ENCODE measurements around the gene BLOC1S2. TPM values are rescaled to one million over a fixed set of nuclear protein-coding genes. Genes with fewer than 3 reads are reported as not detected.
A peak's percentile ranks its signal among the peaks of the same experiment; 100 is the strongest.

BLOC1S2 gene
- total RNA-seq, 1 experiment from 2014 or later: 54.1 TPM

DNA sequence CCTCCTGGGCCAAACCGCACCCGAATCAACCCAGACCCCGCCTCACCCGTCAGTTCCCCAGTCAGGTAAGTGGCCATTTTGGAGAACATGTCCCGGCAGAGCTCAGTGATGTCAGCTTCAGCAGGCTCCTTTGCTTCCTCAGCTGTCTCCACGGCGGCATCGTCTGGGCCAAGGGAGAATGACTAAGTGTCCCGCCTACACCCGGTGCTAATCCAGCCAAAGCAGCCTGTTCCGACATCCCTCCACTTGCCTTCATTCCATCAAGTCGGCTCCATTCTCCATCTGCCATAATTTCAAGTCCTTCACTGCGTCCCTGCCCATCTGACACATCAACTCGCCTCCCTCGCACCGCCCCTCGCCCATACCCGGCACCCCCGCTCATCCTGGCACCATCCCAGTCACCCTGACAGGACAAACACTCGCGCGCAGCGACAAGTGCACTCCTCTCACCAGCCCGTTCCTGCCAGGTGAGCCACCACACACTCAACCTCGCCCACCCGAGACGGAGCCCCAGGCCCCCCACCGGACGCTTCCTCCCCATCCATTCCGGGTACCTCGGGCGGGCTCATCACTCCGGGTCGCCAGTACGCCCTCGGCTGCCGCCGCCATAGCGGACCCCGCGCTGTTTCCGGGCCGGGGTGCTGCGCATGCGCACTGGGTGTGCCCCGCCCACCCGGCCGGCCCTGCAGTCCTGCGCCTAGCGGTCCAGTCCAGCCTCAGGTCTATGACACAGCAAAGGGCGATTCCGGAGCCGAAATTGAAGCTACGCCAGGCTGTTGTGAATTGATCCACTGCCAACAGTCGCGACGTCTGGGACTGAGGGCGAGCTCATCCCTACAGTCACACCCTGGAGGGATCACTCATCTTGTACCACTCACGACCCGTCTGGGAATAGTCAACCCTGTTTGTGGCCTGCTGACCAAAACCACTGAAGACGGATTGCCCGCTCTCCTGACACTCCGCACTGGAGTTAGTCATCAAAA, at the start of gene BLOC1S2 (continued):
- TF ChIP-seq, protein P1, sequence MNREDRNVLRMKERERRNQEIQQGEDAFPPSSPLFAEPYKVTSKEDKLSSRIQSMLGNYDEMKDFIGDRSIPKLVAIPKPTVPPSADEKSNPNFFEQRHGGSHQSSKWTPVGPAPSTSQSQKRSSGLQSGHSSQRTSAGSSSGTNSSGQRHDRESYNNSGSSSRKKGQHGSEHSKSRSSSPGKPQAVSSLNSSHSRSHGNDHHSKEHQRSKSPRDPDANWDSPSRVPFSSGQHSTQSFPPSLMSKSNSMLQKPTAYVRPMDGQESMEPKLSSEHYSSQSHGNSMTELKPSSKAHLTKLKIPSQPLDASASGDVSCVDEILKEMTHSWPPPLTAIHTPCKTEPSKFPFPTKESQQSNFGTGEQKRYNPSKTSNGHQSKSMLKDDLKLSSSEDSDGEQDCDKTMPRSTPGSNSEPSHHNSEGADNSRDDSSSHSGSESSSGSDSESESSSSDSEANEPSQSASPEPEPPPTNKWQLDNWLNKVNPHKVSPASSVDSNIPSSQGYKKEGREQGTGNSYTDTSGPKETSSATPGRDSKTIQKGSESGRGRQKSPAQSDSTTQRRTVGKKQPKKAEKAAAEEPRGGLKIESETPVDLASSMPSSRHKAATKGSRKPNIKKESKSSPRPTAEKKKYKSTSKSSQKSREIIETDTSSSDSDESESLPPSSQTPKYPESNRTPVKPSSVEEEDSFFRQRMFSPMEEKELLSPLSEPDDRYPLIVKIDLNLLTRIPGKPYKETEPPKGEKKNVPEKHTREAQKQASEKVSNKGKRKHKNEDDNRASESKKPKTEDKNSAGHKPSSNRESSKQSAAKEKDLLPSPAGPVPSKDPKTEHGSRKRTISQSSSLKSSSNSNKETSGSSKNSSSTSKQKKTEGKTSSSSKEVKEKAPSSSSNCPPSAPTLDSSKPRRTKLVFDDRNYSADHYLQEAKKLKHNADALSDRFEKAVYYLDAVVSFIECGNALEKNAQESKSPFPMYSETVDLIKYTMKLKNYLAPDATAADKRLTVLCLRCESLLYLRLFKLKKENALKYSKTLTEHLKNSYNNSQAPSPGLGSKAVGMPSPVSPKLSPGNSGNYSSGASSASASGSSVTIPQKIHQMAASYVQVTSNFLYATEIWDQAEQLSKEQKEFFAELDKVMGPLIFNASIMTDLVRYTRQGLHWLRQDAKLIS (CRISPR knock-in tag; IDR thresholded peaks at IDR 0.05; ENCODE audit: borderline replicate concordance): no peak
- TF ChIP-seq FOXK1 (CRISPR knock-in tag; IDR thresholded peaks at IDR 0.05): peak; percentile 57; the same call in 1 of the 2 replicates
- TF ChIP-seq NR2C2 (CRISPR knock-in tag; IDR thresholded peaks at IDR 0.05): no peak
- TF ChIP-seq ZNF671 (CRISPR knock-in tag; IDR thresholded peaks at IDR 0.05): no peak
- TF ChIP-seq CREM (CRISPR knock-in tag; IDR thresholded peaks at IDR 0.05): peak; percentile 44; the same call in 1 of the 2 replicates
- TF ChIP-seq SMAD3 (CRISPR knock-in tag; IDR thresholded peaks at IDR 0.05; ENCODE audit: borderline replicate concordance): no peak
- TF ChIP-seq, protein P2, sequence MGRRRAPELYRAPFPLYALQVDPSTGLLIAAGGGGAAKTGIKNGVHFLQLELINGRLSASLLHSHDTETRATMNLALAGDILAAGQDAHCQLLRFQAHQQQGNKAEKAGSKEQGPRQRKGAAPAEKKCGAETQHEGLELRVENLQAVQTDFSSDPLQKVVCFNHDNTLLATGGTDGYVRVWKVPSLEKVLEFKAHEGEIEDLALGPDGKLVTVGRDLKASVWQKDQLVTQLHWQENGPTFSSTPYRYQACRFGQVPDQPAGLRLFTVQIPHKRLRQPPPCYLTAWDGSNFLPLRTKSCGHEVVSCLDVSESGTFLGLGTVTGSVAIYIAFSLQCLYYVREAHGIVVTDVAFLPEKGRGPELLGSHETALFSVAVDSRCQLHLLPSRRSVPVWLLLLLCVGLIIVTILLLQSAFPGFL (CRISPR knock-in tag; IDR thresholded peaks at IDR 0.05; ENCODE audit: borderline replicate concordance): no peak
- no peak for TF ChIP-seq ATF1 (CRISPR knock-in tag; IDR thresholded peaks at IDR 0.05)
- TF ChIP-seq USF2 (CRISPR knock-in tag; IDR thresholded peaks at IDR 0.05): no peak
- TF ChIP-seq ZNF317 (CRISPR knock-in tag; IDR thresholded peaks at IDR 0.05; ENCODE audit: borderline replicate concordance, low read depth): no peak
- no peak for TF ChIP-seq ZNF219 (CRISPR knock-in tag; IDR thresholded peaks at IDR 0.05; ENCODE audit: borderline replicate concordance)
- peak; percentile 52; the same call in 1 of the 2 replicates for TF ChIP-seq FOXP4 (CRISPR knock-in tag; IDR thresholded peaks at IDR 0.05)
- TF ChIP-seq MLX (CRISPR knock-in tag; IDR thresholded peaks at IDR 0.05): no peak
- no peak for TF ChIP-seq ZNF263 (CRISPR knock-in tag; IDR thresholded peaks at IDR 0.05; ENCODE audit: low read depth)
- TF ChIP-seq TEAD4 (CRISPR knock-in tag; IDR thresholded peaks at IDR 0.05): 0 out of 2 replicates have a peak, but pooled peaks have one; percentile 20
- no peak for TF ChIP-seq ZNF396 (CRISPR knock-in tag; IDR thresholded peaks at IDR 0.05; ENCODE audit: borderline replicate concordance)
- no peak for TF ChIP-seq MXD4 (CRISPR knock-in tag; IDR thresholded peaks at IDR 0.05; ENCODE audit: borderline replicate concordance)
- TF ChIP-seq JUN (CRISPR knock-in tag; IDR thresholded peaks at IDR 0.05): 0 out of 2 replicates have a peak, but pooled peaks have one; percentile 68
- TF ChIP-seq GRHL2 (CRISPR knock-in tag; IDR thresholded peaks at IDR 0.05; ENCODE audit: insufficient replicate concordance, severe bottlenecking): no peak
- no peak for TF ChIP-seq RORB (CRISPR knock-in tag; IDR thresholded peaks at IDR 0.05)
- peak; percentile 14; the same call in 1 of the 2 replicates for TF ChIP-seq CREB1 (CRISPR knock-in tag; IDR thresholded peaks at IDR 0.05)
- 0 out of 2 replicates have a peak, but pooled peaks have one; percentile 14 for TF ChIP-seq GABPB1 (CRISPR knock-in tag; IDR thresholded peaks at IDR 0.05)
- no peak for TF ChIP-seq NFE2L1 (CRISPR knock-in tag; IDR thresholded peaks at IDR 0.05)
- TF ChIP-seq, protein P3, sequence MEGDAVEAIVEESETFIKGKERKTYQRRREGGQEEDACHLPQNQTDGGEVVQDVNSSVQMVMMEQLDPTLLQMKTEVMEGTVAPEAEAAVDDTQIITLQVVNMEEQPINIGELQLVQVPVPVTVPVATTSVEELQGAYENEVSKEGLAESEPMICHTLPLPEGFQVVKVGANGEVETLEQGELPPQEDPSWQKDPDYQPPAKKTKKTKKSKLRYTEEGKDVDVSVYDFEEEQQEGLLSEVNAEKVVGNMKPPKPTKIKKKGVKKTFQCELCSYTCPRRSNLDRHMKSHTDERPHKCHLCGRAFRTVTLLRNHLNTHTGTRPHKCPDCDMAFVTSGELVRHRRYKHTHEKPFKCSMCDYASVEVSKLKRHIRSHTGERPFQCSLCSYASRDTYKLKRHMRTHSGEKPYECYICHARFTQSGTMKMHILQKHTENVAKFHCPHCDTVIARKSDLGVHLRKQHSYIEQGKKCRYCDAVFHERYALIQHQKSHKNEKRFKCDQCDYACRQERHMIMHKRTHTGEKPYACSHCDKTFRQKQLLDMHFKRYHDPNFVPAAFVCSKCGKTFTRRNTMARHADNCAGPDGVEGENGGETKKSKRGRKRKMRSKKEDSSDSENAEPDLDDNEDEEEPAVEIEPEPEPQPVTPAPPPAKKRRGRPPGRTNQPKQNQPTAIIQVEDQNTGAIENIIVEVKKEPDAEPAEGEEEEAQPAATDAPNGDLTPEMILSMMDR (IDR thresholded peaks at IDR 0.05): no peak
- peak; percentile 66 for TF ChIP-seq SP1 (CRISPR knock-in tag; conservative IDR thresholded peaks at IDR 0.05)
- no peak for TF ChIP-seq NR3C1 (CRISPR knock-in tag; conservative IDR thresholded peaks at IDR 0.05; ENCODE audit: low read depth)
- TF ChIP-seq ETV6 (CRISPR knock-in tag; IDR thresholded peaks at IDR 0.05): peak; percentile 81
